Measurements from ENCODE around the gene TPPP2.

DNA sequence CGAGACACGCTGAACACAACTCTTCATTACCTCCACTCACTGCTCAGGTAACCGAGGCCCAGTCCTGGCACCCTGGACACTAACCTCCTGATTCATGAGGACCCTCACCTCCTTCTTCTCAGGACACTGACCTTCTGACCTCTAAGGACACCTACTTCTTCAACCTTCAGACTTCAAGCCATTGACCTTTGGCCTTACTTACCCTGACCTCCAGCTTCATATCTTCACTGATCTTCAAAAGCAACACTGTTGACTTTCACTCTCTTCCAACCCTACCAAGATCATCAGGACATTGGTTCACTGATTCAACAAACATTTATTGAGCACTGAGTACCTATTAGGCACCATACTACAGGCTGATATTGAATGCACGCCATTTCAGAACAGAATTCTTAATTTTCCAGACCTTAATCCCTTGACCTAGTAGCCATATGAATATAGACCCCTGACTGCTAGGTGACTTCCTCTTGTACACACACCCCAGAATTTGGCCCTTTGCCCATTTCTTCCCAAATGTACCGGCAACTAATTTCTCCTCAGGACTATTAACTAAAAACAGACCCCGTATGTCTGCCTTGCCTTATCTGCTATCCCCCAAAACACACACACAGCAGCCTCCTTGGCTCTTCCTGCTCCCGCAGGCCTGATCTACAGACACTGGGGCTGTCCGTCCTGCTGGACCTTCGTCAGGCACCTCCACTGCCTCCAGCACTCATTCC lies 45.9 kb downstream of the TPPP2 start:
- TF ChIP-seq, protein P1, sequence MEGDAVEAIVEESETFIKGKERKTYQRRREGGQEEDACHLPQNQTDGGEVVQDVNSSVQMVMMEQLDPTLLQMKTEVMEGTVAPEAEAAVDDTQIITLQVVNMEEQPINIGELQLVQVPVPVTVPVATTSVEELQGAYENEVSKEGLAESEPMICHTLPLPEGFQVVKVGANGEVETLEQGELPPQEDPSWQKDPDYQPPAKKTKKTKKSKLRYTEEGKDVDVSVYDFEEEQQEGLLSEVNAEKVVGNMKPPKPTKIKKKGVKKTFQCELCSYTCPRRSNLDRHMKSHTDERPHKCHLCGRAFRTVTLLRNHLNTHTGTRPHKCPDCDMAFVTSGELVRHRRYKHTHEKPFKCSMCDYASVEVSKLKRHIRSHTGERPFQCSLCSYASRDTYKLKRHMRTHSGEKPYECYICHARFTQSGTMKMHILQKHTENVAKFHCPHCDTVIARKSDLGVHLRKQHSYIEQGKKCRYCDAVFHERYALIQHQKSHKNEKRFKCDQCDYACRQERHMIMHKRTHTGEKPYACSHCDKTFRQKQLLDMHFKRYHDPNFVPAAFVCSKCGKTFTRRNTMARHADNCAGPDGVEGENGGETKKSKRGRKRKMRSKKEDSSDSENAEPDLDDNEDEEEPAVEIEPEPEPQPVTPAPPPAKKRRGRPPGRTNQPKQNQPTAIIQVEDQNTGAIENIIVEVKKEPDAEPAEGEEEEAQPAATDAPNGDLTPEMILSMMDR (IDR thresholded peaks at IDR 0.05), result no peak
- no peak for TF ChIP-seq POLR2A (IDR thresholded peaks at IDR 0.05; ENCODE audit: low read depth)
- TF ChIP-seq EP300 (IDR thresholded peaks at IDR 0.05), result no peak
- no peak for TF ChIP-seq POLR2AphosphoS5 (IDR thresholded peaks at IDR 0.05)

Measured in esophagus muscularis mucosa (tissue), 4 donors.